Astrocyte (in vitro differentiated cells and primary cell): ENCODE data around the gene MAD2L1BP.

Source experiments
- EZH2 ChIP-seq: IDR thresholded peaks from 2 replicates; pipeline ENCODE4 v1.6.1; 2012; ENCODE audit warnings: mild to moderate bottlenecking, low read length, inconsistent platforms; ENCODE audit not compliant: insufficient read depth
- TF ChIP-seq, protein P1 (sequence below): IDR thresholded peaks from 2 replicates; pipeline ENCODE4 v1.5.1; 2011; ENCODE audit warnings: low read depth, mild to moderate bottlenecking, inconsistent platforms, low read length, moderate library complexity; ENCODE audit not compliant: insufficient read depth

DNA sequence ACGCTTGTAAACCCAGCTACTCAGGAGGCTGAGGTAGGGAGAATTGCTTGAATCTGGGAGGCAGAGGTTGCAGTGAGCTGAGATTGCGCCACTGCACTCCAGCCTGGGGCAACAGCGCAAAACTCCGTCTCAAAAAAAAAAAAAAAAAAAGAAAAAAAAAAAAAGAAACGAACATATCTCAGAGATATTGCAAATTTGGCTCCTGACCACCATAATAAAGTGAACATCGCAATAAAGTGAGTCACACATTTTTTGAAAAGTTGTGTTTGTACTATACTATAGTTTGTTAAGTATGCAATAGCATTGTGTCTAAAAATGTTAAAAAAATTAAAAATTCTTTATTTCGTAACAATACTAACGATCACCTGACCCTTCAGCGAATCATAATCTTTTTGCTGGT is 22.5 kb downstream of the MAD2L1BP start:
- TF ChIP-seq, protein P1, sequence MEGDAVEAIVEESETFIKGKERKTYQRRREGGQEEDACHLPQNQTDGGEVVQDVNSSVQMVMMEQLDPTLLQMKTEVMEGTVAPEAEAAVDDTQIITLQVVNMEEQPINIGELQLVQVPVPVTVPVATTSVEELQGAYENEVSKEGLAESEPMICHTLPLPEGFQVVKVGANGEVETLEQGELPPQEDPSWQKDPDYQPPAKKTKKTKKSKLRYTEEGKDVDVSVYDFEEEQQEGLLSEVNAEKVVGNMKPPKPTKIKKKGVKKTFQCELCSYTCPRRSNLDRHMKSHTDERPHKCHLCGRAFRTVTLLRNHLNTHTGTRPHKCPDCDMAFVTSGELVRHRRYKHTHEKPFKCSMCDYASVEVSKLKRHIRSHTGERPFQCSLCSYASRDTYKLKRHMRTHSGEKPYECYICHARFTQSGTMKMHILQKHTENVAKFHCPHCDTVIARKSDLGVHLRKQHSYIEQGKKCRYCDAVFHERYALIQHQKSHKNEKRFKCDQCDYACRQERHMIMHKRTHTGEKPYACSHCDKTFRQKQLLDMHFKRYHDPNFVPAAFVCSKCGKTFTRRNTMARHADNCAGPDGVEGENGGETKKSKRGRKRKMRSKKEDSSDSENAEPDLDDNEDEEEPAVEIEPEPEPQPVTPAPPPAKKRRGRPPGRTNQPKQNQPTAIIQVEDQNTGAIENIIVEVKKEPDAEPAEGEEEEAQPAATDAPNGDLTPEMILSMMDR, result no peak
- no peak for TF ChIP-seq EZH2
